HepG2 (cell line): ENCODE data around the gene XKR7.
A peak's percentile ranks its signal among the peaks of the same experiment; 100 is the strongest.

ENCODE experiments used
- EZH2 ChIP-seq: conservative IDR thresholded peaks from 2 replicates; pipeline ENCODE4 v1.6.1; 2012; ENCODE audit warnings: mild to moderate bottlenecking, low read depth, low read length, moderate library complexity
- HNRNPH1 ChIP-seq: fragments of 200-400 bp; formaldehyde crosslinking; optimal IDR thresholded peaks from 2 replicates; pipeline ENCODE3; 2017; ENCODE audit warnings: mild to moderate bottlenecking, low read depth, low read length
- KLF6 ChIP-seq: IDR thresholded peaks from 2 replicates; pipeline ENCODE4 v1.8.0; 2016; ENCODE audit warnings: missing biosample characterization, missing genetic modification reagents
- MTF1 ChIP-seq: sonication (generic); formaldehyde crosslinking; IDR thresholded peaks from 2 replicates; pipeline ENCODE4 v1.5.0; 2020; ENCODE audit warnings: missing genetic modification reagents
- MYC ChIP-seq: sonication (generic); formaldehyde crosslinking; IDR thresholded peaks from 2 replicates; pipeline ENCODE4 v1.9.0; 2021; ENCODE audit warnings: missing genetic modification reagents, borderline replicate concordance
- RAD51 ChIP-seq: fragments of 450-650 bp; IDR thresholded peaks from 2 replicates; pipeline ENCODE4 v1.6.1; 2016; ENCODE audit warnings: borderline replicate concordance
- SAFB2 ChIP-seq: sonication (generic); formaldehyde crosslinking; IDR thresholded peaks from 2 replicates; pipeline ENCODE4 v1.5.1; 2020; ENCODE audit warnings: missing genetic modification reagents, low read depth, mild to moderate bottlenecking, borderline replicate concordance
- ZHX2 ChIP-seq, 2 experiments: sonication (generic) in 1 of 2; formaldehyde crosslinking in 1 of 2; IDR thresholded peaks; 2 replicates each; pipeline versions ENCODE4 v1.6.1 to v1.9.0; 2014 to 2022; ENCODE audit warnings: antibody characterized with exemption in 1 of 2, borderline replicate concordance in 1 of 2, inconsistent platforms in 1 of 2, low read depth in 1 of 2, missing genetic modification reagents in 1 of 2
- ZKSCAN1 ChIP-seq: fragments of 150-350 bp; IDR thresholded peaks from 2 replicates; pipeline ENCODE4 v1.6.1; 2014; ENCODE audit warnings: low read length
- ZNF20 ChIP-seq: sonication (generic); formaldehyde crosslinking; IDR thresholded peaks from 2 replicates; pipeline ENCODE4 v1.4.0; 2020; ENCODE audit warnings: mild to moderate bottlenecking, moderate library complexity, missing genetic modification reagents
- ZNF343 ChIP-seq: sonication (generic); formaldehyde crosslinking; IDR thresholded peaks from 2 replicates; pipeline ENCODE4 v1.4.0; 2020; ENCODE audit warnings: mild to moderate bottlenecking, missing genetic modification reagents
- ZNF557 ChIP-seq: sonication (generic); formaldehyde crosslinking; IDR thresholded peaks from 2 replicates; pipeline ENCODE4 v1.4.0; 2020; ENCODE audit warnings: missing genetic modification reagents
- ZSCAN30 ChIP-seq: sonication (generic); formaldehyde crosslinking; IDR thresholded peaks from 2 replicates; pipeline ENCODE4 v1.5.0; 2020; ENCODE audit warnings: mild to moderate bottlenecking, missing genetic modification reagents
- TF ChIP-seq, protein P1 (sequence below): sonication (generic); formaldehyde crosslinking; conservative IDR thresholded peaks from 2 replicates; pipeline ENCODE4 v1.8.0; 2022; ENCODE audit warnings: mild to moderate bottlenecking, moderate library complexity, missing genetic modification reagents

DNA sequence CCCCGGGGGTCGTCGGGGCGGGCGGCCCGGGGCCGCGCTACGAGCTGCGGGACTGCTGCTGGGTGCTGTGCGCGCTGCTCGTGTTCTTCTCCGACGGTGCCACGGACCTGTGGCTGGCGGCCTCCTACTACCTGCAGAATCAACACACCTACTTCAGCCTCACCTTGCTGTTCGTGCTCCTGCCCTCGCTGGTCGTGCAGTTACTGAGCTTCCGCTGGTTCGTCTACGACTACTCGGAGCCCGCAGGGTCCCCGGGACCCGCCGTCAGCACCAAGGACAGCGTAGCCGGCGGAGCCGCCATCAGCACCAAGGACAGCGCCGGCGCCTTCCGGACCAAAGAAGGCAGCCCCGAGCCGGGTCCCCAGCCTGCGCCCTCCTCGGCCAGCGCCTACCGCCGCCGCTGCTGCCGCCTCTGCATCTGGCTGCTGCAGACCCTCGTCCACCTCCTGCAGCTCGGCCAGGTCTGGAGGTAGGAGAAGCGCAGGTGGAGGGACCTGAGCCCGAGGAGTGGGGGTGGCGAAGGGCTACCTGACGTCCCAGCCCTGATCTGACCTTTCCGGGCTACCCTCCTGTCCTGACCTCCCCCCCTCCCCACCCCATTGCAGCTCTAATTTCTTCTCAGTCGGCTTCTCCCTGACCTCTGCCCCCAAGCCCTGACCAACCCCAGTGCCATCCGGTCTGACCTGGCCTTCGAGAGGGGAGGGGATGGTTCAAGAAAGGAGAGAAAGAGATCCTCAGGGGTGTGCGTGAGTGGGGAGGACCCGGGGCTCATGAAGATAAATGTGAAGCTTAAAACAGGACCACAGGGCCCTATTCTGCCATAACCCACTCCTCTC lies 558 bp downstream of the XKR7 start:
- TF ChIP-seq SAFB2 (CRISPR knock-in tag) (peak; percentile 100), MYC (CRISPR knock-in tag) (peak; percentile 100), MTF1 (CRISPR knock-in tag) (peak; percentile 100), KLF6 (CRISPR knock-in tag) (peak; percentile 100), RAD51 (no peak), ZSCAN30 (CRISPR knock-in tag) (peak; percentile 100), ZKSCAN1 (0 out of 2 replicates have a peak, but pooled peaks have one; percentile 35), HNRNPH1 (no peak), EZH2 (0 out of 2 replicates have a peak, but pooled peaks have one; percentile 40), ZHX2 (IDR thresholded peaks at IDR 0.05; ENCODE audit: low read depth) (no peak), ZHX2 (CRISPR knock-in tag; IDR thresholded peaks at IDR 0.05; ENCODE audit: borderline replicate concordance) (peak; percentile 100), ZNF343 (peak; percentile 100), ZNF557 (CRISPR knock-in tag) (peak; percentile 100), ZNF20 (peak; percentile 100)
- TF ChIP-seq, protein P1, sequence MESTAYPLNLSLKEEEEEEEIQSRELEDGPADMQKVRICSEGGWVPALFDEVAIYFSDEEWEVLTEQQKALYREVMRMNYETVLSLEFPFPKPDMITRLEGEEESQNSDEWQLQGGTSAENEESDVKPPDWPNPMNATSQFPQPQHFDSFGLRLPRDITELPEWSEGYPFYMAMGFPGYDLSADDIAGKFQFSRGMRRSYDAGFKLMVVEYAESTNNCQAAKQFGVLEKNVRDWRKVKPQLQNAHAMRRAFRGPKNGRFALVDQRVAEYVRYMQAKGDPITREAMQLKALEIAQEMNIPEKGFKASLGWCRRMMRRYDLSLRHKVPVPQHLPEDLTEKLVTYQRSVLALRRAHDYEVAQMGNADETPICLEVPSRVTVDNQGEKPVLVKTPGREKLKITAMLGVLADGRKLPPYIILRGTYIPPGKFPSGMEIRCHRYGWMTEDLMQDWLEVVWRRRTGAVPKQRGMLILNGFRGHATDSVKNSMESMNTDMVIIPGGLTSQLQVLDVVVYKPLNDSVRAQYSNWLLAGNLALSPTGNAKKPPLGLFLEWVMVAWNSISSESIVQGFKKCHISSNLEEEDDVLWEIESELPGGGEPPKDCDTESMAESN (CRISPR knock-in tag), result peak; percentile 100
